Eye (tissue), 1 donor: Measurements from ENCODE around the gene IL36A.

Source experiments
- DNase-seq: peaks from one replicate; pipeline ENCODE4 v3.0.0-alpha.2; 2015

The IL36A gene

DNA sequence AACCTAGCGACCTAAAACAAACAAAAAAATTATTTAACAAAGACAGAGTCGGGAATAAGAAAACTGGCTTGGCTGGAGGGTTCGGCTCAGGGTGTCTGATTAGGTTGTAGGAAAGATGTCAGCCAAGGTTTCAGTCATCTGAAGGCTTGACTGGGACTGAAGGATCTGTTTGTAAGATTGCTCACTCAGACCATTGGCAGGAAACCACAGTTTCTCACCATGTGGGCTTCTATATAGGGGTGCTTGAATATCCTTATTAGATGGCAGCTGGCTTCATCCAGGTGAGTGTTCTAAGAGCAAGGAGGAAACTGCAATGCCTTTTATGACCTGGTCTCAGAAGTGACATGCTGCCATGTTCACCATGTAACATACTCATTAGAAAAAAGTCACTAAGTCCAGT is 48.4 kb downstream of the IL36A start:
- no peak for DNase-seq

- DNase-seq: no peak
Measured at GRCh38 chr2:113054066-113054465, 48.8 kb downstream of the IL36A start.

- no peak for DNase-seq
Measured at GRCh38 chr2:113056521-113056920, 51.3 kb downstream of the IL36A start.

DNA sequence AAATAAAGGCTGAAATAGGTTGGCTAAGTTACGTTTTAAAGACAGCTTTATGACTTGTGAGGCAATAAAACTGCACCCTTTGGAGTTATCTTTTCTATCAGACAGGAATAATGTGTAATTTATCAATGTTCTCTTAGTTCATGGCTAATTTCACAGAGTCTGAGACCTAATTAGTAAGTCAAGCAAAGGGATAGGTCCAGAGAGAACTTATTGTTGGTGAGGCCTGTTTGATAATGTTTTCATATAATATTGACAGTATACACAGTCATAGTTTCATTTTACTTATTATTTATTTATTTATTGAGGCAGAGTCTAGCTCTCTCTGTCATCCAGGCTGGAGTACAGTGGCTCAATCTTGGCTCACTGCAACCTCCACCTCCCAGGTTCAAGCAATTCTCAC is 51.9 kb downstream of the IL36A start:
- no peak for DNase-seq
